Breast epithelium (tissue), 3 donors: Measurements from ENCODE around the gene ANKS1B.

Experiments
- CTCF ChIP-seq, 3 donors: fragments of 450-650 bp; IDR thresholded peaks; one replicate each; pipeline ENCODE4 v1.5.1; 2016 to 2017; ENCODE audit warnings: antibody characterized with exemption in 3 of 3, mild to moderate bottlenecking in 3 of 3, moderate library complexity in 3 of 3
- POLR2A ChIP-seq: fragments of 450-650 bp; IDR thresholded peaks from one replicate; pipeline ENCODE4 v1.6.1; 2016; ENCODE audit warnings: antibody characterized with exemption, mild to moderate bottlenecking, moderate library complexity
- POLR2AphosphoS5 ChIP-seq, 3 donors: sonication (generic); formaldehyde crosslinking; IDR thresholded peaks; one replicate each; pipeline ENCODE4 v1.6.1; 2017; ENCODE audit warnings: antibody characterized with exemption in 3 of 3

DNA sequence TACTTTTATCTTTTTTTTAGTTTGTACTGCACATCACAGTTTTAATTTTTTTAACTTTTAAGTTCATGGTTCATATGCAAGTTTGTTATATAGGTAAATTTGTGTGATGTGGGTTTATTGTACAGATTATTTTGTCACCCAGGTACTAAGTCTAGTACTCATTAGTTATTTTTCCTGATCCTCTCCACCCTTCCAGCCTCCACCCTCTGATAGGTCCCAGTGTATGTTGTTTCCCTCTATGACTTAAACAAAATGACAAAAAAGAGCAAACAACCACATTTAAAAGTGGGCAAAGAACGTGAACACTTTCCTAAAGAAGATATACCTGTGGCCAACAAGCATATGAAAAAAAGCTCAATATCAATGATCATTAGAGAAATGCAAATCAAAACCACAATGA is 273.5 kb downstream of the ANKS1B start:
- TF ChIP-seq CTCF (IDR thresholded peaks at IDR 0.05) (no peak), POLR2A (no peak), POLR2AphosphoS5 (IDR thresholded peaks at IDR 0.05) (no peak)
